Transverse colon (tissue), 4 donors: ENCODE data around the gene KSR1.

Experiments used
- CTCF ChIP-seq, 5 experiments: fragments of 200-600 bp in 3 of 5; fragments of 450-650 bp in 2 of 5; sonication (generic) in 3 of 5; IDR thresholded peaks; 1 replicate in 2 of 5; 2 replicates in 3 of 5; pipeline ENCODE4 v1.5.1; 2016 to 2017; ENCODE audit warnings: antibody characterized with exemption in 5 of 5, inconsistent platforms in 3 of 5, mild to moderate bottlenecking in 2 of 5, moderate library complexity in 1 of 5
- EP300 ChIP-seq: sonication (generic); formaldehyde crosslinking; IDR thresholded peaks from one replicate; pipeline ENCODE4 v1.6.1; 2017; ENCODE audit warnings: antibody characterized with exemption, low read depth
- POLR2AphosphoS5 ChIP-seq, 3 donors: sonication (generic); formaldehyde crosslinking; IDR thresholded peaks; one replicate each; pipeline ENCODE4 v1.6.1; 2016; ENCODE audit warnings: antibody characterized with exemption in 3 of 3

- TF ChIP-seq CTCF (IDR thresholded peaks at IDR 0.05) (no peak), EP300 (no peak), POLR2AphosphoS5 (IDR thresholded peaks at IDR 0.05) (no peak)
These were observed 203.4 kb downstream of the KSR1 start for GRCh38 chr17:27659683-27660082.
